GM12892 (cell line): ENCODE data around the gene ANGPTL8.

Experiments
- DNase-seq: peaks from one replicate; pipeline ENCODE4 v3.0.0; 2011; ENCODE audit not compliant: insufficient read length
- FAIRE-seq: peaks from 2 replicates; lab custom pipeline; 2011; peaks lifted over from hg19 to GRCh38; lab: Jason Lieb, UNC
- POLR2A ChIP-seq: IDR thresholded peaks from 2 replicates; pipeline ENCODE4 v1.6.1; 2011; ENCODE audit warnings: low read depth, low read length, control low read depth
- POLR2AphosphoS5 ChIP-seq: IDR thresholded peaks from 2 replicates; pipeline ENCODE4 v1.6.1; 2011; ENCODE audit warnings: low read depth, low read length, control low read depth
- TAF1 ChIP-seq: IDR thresholded peaks from 2 replicates; pipeline ENCODE4 v1.6.1; 2011; ENCODE audit warnings: low read depth, mild to moderate bottlenecking, control low read depth, low read length, borderline replicate concordance

Gene ANGPTL8

DNA sequence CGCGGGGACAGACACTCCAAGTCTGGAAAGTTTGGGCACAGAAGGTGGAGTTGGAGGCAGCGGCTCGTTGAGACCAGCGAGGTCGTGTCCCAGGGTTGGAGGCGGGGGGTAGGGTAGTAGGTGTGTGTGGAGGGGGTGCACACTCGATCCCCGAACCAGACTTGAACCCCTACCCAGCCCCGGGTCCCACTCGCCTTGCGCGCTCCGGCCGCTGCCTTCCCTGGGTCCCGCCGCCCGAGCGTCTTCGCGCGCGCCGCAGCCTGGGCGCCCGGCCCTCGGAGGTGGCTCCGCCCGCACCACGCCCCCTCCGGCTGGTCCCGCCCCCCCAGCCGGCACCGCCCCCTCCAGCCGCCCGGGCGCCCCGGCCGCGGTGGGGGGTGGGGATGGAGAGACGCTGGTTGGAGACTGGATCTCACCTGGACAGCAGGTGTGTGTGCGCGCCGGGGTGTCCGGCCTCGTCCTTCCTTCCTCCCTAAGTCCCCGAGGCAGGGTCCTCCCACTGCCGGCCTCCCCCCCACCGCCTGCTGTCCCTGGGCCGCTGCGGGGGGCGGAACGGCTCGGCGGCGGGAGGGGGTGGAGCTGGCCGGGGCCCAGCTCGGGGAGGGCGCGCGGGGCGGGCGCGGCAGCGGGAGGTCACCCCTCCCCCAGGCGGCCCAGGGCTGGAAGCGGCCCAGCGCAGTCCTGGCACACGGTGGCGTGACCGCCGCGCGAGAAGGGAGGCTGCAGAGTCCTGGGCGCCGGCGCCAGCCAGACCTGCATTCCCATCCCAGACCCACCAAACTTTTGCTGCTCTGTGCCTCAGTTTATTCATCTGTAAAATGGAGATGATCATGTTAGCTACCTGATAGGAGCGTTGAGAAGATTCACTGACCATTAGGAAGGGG, 41.9 kb upstream of the ANGPTL8 start, which contains the start of gene KANK2:
Gene KANK2 (minus strand): TSS at position 255 of the 884 bp plus-strand sequence. CDS start 3,034 bp downstream, outside the sequence.
- TF ChIP-seq TAF1 (no peak), POLR2AphosphoS5 (no peak), POLR2A (no peak; the same call in 1 of the 2 replicates)
- FAIRE-seq (peak; percentile 94), DNase-seq (peak; percentile 99)

DNA sequence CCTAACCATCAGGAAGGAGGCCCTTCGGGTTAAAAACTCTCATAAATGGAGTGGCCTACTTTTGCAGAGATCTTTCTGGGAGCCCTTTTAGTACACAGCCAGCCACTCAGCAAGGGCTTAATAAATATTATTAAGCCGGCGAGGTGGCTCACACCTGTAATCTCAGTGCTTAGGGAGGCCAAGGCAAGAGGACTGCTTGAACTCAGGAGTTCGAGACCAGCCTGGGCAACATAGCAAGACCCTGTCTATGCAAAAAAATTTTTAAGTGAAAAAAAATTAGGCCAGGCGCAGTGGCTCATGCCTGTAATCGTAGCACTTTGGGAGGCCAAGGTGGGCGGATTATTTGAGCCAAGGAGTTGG, 41.3 kb upstream of the ANGPTL8 start:
- no peak for TF ChIP-seq POLR2A
- TF ChIP-seq TAF1 = no peak
- TF ChIP-seq POLR2AphosphoS5 = no peak
- FAIRE-seq (no peak), DNase-seq (no peak)

DNA sequence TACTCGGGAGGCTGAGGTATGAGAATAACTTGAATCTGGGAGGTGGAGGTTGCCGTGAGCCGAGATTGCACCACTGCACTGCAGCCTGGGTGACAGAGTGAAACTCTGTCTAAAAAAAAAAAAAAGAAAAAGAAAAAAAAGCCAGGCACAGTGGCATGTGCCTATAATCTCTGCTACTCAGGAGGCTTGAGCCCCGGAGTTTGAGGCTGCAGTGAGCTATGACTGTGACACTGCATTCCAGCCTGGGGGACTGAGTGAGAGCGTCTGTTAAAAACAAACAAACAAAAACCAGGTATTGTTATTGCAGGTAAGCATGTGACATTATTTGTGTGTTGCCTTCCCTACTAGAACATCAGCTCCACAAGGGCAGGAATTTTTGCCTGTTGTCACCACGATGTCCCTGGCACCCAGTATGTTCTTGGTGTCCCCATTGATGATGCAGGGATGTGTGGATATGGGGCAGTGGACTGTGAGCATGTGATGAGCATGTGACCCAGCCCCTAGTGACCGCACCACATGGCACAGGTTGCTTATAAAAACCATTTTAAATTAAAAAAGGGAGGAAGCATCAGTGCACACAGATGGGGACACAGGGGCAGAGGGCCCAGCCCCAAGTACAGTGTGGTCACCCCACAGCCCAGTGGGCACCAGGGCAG, 40.5 kb upstream of the ANGPTL8 start:
- DNase-seq = no peak
- no peak for FAIRE-seq
- TF ChIP-seq POLR2A = no peak
- no peak for TF ChIP-seq TAF1
- no peak for TF ChIP-seq POLR2AphosphoS5

DNA sequence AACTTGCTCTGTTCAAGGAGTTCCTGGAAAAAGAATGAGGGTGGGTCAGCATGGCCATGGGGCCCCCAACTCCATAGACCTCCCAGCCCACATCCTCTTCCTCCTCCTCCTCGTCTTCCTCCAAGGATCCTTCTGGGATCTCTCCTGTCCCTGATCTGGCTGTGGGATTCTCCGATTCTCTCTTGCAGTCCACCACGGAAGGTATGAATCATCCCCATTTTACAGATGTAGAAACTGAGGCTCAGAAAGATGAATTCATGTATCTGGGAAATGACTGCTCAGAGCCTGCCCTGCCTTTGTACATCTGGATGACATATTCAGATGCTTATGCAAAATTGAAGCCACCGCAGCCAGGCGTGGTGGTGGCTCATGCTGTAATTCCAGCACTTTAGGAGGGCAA, 39.9 kb upstream of the ANGPTL8 start:
- DNase-seq (no peak), FAIRE-seq (no peak)
- no peak for TF ChIP-seq TAF1
- no peak for TF ChIP-seq POLR2AphosphoS5
- no peak for TF ChIP-seq POLR2A

DNA sequence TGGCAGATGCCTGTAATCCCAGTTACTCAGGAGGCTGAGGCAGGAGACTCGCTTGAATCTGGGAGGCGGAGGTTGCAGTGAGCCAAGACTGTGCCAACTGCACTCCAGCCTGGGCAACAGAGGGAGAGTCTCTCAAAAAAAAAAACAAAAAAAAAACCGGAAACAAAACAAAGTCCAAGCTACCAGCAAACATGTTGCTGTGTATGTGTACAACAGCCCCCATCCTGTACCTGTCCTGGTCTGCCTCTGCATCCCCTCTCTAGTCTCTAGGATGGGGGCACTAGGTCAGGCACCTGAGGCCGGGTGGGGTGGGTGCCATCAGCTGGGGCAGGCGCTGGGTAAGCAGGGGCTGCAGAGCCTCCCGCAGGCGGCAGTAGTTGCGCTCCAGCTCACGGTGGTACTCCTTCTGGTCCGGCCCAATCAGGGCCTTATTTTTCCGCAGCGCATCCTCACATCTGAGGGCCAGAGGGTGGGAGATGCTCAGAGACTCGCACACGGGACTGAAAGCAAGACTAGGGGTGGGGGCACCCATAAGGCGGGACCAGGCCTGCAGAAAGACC, 39.3 kb upstream of the ANGPTL8 start:
- DNase-seq (no peak), FAIRE-seq (no peak)
- TF ChIP-seq TAF1 (no peak), POLR2A (no peak), POLR2AphosphoS5 (no peak)

DNA sequence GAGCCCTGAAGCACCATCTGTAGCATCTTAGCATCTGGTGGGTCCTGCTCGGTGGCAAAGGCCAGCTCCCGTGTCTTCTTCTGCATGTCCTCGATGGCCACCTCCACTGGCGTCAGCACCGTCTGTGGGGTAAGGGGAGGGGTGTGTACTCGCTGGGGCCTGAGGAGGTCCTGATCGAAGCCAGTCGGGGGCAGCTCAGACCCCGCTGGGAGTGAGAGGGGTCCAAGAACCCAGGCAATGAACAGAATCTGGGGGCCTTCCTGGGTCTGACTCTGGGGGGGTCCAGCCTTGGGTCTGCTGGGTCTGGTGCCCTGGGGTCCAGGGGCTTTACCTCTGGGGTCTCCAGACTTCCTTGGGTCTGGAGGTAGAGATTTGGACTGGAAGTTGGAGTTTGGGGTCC, 38.5 kb upstream of the ANGPTL8 start:
- TF ChIP-seq POLR2A = no peak
- TF ChIP-seq TAF1 = no peak
- no peak for TF ChIP-seq POLR2AphosphoS5
- no peak for FAIRE-seq

DNA sequence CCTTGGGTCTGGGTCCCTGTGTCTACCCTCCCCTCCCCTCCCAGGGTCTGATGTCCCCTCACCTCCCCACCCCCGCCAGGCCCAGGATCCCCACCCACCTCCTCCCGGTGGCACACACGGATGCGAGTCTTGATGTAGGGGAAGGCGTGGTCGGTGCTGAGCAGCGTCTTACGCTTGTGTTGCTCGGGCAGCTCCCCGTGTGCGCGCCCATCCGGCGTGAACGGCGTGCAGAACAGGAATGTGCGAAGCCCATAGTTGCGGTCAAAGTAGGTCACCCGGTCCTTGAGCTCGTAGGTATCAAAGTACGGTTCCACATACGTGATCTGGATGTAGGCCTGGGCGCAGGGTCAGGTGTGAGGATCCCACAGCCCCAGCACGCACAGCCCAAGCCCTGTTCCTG, 37.6 kb upstream of the ANGPTL8 start:
- DNase-seq = no peak
- no peak for FAIRE-seq
- no peak for TF ChIP-seq POLR2AphosphoS5
- no peak for TF ChIP-seq POLR2A
- TF ChIP-seq TAF1 = no peak

More for the DNA sequence above, 38.5 kb upstream of the ANGPTL8 start:
- DNase-seq = no peak

DNA sequence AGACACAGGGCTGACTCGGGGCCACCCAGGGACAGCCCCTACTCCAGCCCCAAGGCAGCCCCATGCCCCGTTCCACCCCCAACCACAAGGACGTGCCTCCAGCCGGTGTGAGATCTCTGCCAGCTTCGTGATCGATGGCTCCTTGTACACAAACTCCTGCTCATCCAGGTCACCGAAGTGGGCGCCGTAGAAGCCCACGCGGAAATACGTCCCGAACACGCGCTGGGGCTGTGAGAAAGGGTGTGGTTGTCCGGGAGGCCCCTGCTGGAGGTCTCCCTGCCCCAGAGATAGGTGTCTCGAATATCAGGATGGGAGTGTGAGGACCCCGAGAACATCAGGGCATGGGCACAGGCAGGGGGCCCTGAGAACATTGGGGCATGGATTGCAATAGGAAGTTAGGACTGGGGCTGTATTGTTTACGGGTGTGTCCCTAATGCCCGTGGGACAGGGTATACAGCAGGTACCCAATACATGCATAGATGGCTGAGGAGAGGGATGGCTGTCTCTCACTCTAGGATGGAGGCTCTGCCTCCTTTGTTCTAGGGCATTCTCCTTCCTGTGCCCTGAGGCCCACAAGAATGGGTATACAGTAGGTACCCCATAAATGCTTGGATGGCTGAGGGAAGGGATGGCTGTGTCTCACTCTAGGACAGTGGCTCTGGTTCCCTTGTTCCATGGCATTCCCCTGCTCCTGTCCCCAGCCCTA, 36.8 kb upstream of the ANGPTL8 start:
- FAIRE-seq (no peak), DNase-seq (no peak)
- TF ChIP-seq POLR2A (no peak), TAF1 (no peak), POLR2AphosphoS5 (no peak)

DNA sequence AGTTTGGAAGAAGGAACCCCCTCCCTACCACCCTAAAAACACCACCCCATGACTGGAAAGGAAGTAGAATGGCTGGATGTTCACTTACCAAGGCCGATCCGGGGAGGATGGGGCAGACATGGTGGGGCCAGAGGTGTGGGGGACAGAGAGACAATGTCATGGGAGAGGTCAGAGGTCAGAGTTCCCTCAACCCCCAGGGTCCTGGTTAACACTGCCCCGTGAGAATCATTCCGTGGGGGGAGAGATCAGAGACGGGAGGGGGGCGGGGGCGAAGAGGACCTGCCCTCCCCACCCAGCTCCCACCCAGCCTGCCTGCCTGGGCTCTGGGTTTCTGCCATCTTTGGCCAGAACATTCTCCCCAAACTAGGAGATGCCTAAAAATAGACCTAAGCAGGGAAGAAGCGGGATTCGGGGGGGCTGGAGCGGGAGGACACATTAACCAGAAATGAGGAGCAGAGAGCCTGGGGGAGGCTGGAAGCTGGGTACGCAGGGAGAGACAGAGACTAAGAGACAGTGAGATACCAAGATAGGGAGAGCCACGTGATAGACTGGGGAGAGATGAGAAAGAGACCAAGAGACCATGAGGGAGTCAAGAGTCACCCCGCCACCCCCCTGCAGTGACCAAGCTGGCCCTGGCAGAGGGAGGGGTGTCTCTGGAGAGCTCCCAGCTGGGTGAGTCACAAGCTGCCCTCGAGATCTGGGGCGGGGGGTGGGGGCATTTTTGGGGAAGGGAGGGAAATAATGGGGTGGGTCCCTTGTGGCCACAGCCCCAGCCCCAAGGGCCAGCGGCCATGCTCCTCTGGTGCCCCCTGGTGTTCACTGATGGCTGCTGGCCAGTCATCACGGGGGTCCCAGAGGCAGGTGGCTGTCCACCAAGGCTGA, 36.0 kb upstream of the ANGPTL8 start:
- peak; percentile 70 for FAIRE-seq
- DNase-seq = peak; percentile 70
- TF ChIP-seq POLR2AphosphoS5 = no peak
- TF ChIP-seq TAF1 = no peak
- no peak for TF ChIP-seq POLR2A

DNA sequence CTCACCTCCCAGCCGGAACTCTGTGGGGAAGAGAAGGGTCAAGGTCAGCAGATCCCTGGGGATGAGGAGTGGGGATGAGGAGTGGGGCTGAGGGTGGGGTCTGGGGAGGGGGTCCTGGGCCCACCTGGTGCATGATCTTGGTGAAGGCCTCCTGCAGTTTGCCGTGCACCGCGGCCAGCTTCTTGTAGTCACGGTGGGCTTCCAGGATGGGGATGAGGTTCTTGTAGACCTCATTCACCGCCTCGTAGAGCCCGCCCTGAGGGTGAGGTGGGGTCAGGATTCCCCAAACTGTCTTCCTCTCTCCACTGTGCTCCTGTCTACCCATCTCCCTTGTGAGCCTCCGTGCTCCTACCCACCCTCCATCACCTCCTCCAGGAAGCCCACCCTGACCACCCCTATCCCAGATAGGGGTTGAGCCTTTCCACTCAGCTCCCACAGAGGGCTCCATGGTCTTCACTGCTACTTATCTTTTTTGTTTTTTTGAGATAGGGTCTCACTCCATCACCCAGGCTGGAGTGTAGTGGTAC, 35.3 kb upstream of the ANGPTL8 start:
- DNase-seq (no peak), FAIRE-seq (peak; percentile 24)
- no peak for TF ChIP-seq POLR2A
- TF ChIP-seq TAF1 = no peak
- TF ChIP-seq POLR2AphosphoS5 = no peak
